Measurements from ENCODE around the gene FGF5.
"Not testable (repeated sequence)": the region's sequence is repeated elsewhere in the genome, so short reads cannot be mapped to it uniquely, and the experiment has no call there.

The FGF5 gene

GRCh38 chr4:80302616-80303223 is 36.3 kb downstream of the FGF5 start:
- no peak for DNase-seq

DNA sequence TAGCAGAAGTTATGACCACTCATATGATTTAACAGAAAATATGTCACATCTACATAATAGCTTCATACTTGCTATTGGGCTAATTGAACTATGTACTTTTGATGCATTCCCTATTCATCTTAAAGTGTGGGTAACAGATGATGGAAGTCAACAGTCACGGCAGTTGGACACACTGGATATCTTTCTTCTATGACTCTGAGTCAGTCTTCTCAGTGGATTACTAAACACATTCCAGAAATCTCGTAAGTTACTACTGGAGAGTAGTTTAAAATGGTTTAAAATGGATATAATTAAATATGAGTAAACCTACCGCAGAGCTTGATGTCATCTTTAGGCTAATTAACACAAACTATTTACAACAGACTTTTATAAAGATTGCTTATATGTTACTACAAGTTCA is 39.0 kb downstream of the FGF5 start:
- no peak for DNase-seq

GRCh38 chr4:80306260-80306659 is 39.8 kb downstream of the FGF5 start:
- no peak for DNase-seq

GRCh38 chr4:80307183-80307735 is 40.8 kb downstream of the FGF5 start:
- DNase-seq, result no peak

GRCh38 chr4:80307774-80308465 is 41.5 kb downstream of the FGF5 start:
- DNase-seq, result no peak

DNA sequence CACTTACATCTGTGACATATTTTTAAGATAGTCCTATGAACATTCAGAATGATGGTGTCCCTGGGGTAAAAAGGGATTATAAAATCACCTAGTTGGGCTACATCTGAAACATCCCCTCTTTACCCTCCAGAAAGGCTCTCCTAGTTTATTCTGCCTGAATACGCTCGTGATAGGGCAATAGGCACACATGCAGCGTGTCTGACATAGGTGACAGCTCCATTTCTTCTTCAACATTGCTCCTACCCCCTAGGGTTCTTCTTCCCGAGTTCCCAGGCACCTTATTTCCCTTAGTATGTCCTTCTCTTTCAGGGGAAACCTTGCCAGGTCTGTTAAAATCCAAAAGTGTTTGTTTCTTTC is 42.0 kb downstream of the FGF5 start:
- DNase-seq, result no peak

GRCh38 chr4:80309294-80310004 is 43.0 kb downstream of the FGF5 start:
- no peak for DNase-seq

- no peak for DNase-seq
Measured at GRCh38 chr4:80311130-80311529, 44.7 kb downstream of the FGF5 start.

DNA sequence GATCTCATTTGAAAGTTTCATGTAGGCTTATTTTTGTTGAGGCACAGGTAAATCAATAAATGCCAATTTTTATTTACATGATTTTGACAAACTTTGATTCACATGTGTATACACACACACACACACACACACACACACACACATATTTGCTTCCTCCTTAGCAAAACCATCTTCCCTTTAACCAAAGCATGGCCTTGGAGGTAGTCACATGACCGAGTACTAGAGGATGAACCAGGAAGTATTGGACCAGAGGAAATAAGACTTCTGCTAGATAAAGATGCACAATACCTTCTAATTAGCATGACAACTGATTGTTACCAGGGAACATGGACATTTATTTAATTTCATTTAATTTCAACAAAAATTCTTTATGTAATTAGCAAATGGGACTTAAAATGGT is 45.7 kb downstream of the FGF5 start:
- DNase-seq, result no peak

- no peak for DNase-seq
Measured at GRCh38 chr4:80313627-80314026, 47.2 kb downstream of the FGF5 start.

DNA sequence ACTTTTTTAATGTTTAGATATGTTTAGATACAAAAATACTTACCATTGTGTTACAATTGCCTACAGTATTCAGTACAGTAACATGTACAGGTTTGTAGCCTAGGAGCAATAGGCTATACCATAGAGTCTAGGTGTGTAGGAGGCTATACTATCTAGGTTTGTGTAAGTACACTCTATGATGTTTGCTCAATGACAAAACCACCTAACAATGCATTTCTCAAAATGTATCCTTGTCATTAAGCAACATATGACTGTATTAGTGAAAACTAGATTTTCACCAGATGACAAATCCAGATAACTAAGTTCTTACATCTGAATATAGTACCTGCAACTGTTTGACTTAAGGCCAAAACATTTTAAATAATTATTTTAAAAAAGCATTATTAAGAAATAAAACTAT is 49.4 kb downstream of the FGF5 start:
- not testable (repeated sequence) for DNase-seq

DNA sequence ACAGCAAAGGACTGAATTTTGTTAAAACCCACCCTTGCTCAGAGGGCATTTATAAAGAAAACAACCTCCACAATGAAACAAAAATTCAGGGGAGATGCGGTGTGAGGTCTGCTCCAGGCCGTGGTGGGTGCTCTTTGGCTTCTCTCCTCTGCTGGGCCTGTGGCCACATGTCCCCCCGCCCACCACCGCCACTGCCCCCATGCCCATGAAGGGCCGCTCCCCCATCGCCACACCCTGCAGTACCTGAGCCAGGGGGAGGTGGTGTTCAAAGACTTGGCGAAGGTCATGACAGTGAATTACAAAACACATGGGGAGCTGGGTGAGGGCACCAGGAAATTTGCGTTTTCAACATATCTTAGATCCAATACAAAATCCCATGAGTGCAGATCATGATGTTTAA is 54.9 kb downstream of the FGF5 start:
- DNase-seq, result no peak

DNA sequence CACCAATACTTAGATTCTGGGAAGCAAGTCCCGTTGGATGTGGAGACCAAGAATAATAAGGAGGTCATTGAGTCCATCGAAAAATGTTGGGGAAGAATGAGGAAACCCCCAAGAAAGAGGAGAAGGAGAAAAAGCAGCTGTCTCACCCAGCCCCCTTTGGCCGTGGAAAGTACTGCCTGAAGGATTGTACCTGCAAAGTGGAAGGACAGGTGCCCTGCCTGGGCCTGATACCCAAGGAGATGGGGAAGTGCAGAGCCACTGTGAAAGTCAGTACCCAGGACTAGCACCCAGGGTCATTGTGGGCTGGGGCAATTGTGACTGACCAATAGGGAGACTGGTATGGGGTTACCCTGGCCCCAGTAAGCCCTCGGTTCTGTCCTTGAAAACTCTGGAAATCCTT is 55.3 kb downstream of the FGF5 start:
- no peak for DNase-seq

DNA sequence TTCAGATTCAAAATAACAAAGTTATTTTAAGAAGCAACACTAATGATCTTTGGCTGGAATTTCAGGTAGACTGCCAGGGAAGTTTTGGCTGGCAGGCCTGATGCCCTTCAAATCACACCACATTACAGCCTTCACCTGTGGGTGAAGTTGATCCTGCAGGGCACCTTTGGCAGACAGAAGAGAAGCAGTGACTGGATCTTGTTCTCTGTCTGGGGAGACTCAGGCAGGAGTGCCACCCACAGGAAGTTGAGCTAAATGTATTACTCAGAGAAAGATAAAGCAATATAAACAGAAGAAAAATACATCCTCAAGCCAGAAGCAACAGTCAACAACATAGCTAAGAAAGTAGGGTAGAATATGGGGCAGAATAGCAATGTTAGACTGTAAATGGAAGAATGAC is 56.3 kb downstream of the FGF5 start:
- no peak for DNase-seq

DNA sequence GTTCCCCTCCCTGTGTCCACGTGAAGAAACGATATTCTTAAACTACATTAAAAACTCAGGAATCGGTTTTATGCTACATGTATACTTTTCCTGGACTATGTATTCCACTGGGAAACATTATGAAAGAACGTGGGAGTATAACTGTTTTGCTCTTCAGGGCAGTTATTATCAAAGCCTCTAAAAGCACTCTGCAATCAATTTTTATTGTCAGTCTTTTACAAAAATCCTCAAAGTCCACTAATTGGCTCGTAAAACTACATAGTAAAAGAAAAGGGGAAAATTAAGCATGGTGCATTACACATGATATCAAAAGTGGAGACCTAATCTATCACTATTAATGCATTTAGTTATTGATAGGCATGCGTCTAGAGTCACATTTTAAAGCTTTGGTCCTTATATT is 57.7 kb downstream of the FGF5 start:
- no peak for DNase-seq

- no peak for DNase-seq
Measured at GRCh38 chr4:80331693-80332092, 65.2 kb downstream of the FGF5 start.

- DNase-seq, result no peak
Measured at GRCh38 chr4:80333121-80333520, 66.7 kb downstream of the FGF5 start.

DNA sequence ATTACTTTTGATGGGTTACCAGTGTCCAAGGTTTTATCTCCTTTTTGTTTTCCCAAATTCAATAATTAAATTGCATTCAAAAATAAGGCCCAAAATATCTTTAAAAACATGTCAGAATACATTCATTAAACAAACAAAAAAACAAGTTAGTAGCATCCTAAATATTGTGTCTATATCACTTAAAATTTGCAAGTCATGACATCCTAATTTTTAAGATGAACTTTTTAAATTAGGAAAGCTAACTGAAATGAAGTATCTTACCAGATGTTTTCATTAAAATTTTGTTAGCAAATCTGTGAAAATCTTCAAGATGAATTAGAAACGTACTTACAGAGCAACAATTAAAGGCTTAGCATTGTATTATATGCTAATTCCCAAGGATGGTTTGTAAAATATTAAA is 68.1 kb downstream of the FGF5 start:
- no peak for DNase-seq

DNA sequence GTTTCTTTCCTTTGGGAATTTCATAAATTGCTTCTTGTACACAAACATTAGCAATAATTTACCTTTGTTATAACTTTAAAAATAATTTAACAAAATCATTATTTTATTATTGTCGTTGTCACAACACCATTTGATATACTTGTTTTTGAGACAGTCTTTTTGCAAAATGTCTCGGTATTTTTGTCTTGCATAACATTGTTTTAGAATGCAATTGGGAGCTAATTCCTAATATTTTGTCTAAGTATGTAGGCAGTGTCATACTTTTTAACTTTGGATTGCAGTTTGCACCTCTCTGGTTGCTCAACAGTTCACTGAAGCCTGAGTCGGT is 68.7 kb downstream of the FGF5 start:
- no peak for DNase-seq

DNA sequence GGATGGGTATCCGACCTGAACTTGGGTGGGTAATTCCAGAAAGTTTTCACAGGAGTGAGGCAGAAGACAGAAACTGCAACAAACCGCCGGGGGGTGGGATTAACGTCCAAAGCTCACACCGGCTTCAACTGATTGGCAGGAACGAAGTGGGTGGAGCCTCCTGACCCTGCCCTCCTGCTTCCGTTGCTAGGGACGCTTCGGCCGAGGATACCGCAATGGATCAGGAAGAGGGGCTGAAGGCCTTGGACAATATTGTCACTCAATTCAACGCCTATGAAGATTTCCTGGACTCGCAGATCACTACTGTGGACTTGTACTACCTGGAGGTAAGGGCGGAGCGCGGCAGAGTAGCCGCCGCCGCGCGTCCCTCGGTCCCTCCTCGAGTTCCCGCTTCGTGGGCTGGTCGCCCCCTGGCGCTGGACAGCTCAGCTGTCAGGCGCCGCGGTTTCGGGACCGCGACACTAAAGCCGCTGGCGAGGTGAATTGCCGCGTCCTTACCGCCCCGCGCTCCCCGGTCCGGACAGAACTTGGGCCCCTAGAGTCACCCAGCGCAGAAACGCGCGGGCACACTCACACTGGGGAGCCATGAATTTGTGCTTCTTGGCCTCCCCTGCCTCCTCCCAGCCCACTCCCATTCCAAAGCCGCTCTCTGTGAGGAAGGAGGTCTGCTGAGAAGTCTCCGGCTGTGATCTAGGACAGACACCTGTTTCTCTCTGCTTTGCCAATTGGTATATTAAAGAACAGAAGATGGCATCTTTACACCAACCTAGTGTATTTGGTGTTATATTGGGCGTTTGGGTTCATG is 69.3 kb downstream of the FGF5 start, which contains the start of gene CFAP299:
Gene CFAP299 (plus strand): TSS at position 177 of the 805 bp plus-strand sequence.
- DNase-seq, result peak; percentile 54

DNA sequence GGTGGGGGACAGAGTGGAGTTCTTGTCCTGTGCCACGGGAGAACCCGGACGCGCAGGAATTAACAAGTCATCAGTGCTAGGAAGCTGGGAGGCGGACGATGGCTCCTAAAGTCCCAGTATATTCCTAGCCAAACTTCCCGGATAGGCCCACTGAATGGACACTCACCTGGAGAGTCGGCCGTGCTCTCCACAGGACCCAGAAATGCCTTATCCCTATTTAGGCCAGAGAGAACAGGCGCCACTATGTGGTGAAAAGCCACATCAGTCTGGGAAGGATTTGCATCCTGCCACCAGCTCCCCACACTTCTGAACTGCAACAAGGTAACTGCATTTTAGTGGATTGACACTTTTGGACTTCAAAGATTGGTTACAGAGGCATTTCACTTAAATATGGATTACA is 70.1 kb downstream of the FGF5 start:
- no peak for DNase-seq

GRCh38 chr4:80340036-80340435 is 73.6 kb downstream of the FGF5 start:
- DNase-seq, result no peak
